HL-60 (cell line): Measurements from ENCODE around the gene TAF1C.

Experiments
- CTCF ChIP-seq: IDR thresholded peaks from one replicate; pipeline ENCODE4 v1.5.1; 2011; ENCODE audit warnings: low read length, control low read depth, inconsistent platforms; ENCODE audit not compliant: insufficient read depth
- POLR2AphosphoS5 ChIP-seq: IDR thresholded peaks from 2 replicates; pipeline ENCODE4 v1.6.1; 2012; ENCODE audit warnings: low read depth
- REST ChIP-seq: IDR thresholded peaks from 2 replicates; pipeline ENCODE4 v1.6.1; 2012; ENCODE audit warnings: low read depth; ENCODE audit not compliant: insufficient replicate concordance

GRCh38 chr16:84166796-84167695 lies 19.8 kb downstream of the TAF1C start:
- TF ChIP-seq CTCF (no peak), POLR2AphosphoS5 (no peak), REST (no peak)
